H4 (cell line): ENCODE measurements around the gene COL5A1. TPM values are rescaled to one million over a fixed set of nuclear protein-coding genes. Genes with fewer than 3 reads are reported as not detected.

Source experiments
- DNase-seq: peaks from one replicate; pipeline ENCODE4 v3.0.0-alpha.2; 2015; ENCODE audit warnings: low spot score
- total RNA-seq: library from RNA; depleted of rRNA; stranded (reverse); fragments of >200 nt; shearing (Covaris generic); gene quantifications from 2 replicates; pipeline ENCODE4 v1.2.3, GENCODE V29; 2014

The COL5A1 gene
- total RNA-seq, 1 experiment from 2014 or later, result 32.1 TPM

GRCh38 chr9:134741846-134742245, 100.2 kb downstream of the COL5A1 start:
- no peak for DNase-seq

DNA sequence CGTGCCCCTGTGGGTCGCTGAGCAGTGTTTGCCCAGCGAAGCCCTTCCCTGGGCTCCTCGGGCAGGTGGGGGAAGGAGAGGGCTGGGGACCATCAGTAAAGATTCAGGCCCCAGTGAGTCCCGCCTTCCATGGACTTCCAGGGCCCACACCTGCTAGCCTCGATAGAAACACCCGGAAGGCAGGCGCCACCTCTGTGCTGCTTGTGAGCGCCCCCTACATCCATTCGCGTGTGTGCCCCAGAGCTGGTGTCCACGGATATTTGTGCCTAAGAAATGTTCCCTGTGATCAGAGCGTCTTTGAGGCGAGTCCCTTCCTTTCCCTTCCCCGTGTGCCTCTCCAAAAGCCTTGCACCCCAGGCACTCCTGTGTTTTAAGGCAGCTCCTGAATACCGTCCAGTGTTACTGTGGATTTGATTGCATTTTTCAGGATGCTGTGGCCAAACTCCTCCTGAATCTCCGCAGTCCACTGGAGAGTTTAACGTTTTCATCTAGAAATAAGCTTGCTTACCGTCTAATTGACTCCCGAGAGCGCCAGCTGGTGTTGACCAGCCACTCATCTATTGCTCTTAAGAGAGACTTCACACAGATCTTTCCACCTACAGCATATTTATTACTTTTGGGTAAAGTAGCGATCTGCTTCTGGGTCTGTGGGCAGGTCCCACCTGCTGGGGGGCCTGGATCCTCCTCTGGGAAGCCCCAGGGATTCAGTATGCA, 101.4 kb downstream of the COL5A1 start:
- DNase-seq, result no peak

- DNase-seq, result no peak
These were observed 102.2 kb downstream of the COL5A1 start for GRCh38 chr9:134743853-134744252.

DNA sequence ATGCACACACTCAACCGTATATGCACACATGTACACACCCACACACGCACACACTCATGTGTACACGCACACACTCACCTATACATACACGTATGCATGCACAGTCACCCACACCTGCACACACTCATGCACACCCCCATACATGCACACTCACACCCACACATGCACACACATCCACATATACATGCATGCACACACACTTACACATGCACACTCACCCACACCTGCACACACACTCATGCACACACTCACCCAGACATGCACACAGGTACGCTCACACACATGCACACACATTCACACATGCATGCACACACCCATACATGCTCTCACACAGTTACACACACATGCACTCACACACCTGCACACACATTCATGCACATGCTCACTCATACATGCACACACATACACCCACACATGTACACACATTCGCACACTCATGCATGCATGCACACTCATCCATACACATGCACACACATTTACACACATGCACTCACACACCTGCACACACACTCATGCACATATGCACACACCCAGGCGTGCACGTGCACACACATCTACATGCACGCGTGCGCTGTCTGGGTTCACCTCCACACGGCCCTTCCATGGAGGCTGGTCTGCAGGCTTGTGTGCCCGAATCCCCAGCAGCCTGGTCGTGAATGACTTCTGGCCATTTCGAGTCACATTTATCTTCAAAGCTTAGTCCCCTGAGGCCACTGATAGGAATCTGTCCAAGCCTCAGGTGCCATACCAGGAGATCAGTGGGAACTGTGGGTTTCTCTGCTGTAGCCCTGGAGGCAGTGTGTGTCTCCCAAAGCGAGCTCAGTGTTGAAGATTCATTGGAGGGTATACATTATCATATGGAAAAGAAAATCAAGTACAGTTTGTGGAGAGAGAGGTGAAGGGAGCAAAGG, 103.0 kb downstream of the COL5A1 start:
- DNase-seq, result no peak

DNA sequence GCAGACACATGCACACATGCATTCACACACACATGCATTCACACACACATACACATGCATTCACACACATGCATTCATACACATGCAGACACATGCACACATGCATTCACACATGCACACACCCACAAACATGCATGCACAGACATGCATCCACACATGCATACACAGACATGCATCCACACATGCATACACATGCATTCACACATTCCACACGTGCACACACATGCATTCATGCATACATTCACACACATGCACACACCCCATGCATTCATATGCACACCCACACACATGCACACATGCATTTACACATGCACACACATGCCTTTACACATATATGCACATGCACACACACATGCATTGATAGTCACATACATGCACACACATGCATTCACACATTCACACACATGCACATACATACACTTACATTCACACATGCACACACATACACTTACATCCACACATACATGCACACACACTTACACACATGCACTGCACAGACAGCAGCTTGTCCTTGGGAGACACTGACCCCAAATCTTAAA, 106.4 kb downstream of the COL5A1 start:
- DNase-seq, result no peak

GRCh38 chr9:134748591-134748990, 107.0 kb downstream of the COL5A1 start:
- no peak for DNase-seq

DNA sequence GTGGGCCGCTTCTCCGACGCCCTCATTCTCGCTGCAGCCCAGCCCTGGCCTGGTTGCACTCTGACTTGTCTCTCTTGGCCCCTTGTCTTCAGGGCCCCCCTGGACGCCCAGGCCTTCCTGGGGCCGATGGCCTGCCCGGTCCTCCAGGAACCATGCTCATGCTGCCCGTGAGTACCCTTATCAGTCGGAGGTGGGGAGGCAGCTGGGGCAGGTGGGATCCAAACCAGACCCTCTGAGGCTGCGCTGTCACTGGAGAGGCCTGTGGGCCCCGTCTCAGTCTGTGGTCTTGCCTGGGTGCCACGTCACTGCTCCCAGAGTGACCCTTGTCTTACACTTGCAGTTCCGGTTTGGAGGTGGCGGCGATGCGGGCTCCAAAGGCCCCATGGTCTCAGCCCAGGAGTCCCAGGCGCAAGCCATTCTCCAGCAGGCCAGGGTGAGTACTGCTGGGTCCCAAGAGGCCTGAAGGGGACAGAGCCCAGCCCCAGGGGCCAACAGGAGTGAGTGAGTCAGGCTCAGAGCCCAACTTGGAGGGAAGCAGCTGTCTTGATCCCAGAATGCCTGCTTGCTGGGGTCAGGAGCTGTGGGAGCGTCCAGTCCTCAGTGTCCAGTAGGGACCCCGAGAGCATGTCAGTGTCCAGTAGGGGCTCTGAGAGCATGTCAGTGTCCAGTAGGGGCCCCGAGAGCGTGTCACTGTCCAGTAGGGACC, 109.0 kb downstream of the COL5A1 start:
- no peak for DNase-seq

DNA sequence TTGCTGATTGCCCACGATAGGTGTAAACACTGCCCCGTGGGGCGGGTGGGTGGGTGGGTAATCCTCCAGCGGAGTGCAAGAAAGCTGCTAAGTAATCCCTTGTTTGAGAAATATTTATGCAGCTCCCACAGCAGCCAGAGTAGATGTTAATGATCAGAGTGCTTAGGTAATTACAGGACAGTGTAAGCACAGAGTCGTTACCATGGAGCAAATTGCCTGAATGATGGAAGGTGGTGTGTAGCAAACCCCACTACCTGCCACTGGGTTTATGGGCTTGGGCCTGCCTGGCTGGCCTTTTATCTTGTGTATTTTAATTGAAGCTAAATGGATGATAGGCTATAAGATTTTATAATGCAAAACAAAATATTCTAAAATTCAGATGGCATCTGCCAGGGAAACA, 110.0 kb downstream of the COL5A1 start:
- DNase-seq, result no peak

GRCh38 chr9:134752471-134753168, 111.0 kb downstream of the COL5A1 start:
- no peak for DNase-seq

DNA sequence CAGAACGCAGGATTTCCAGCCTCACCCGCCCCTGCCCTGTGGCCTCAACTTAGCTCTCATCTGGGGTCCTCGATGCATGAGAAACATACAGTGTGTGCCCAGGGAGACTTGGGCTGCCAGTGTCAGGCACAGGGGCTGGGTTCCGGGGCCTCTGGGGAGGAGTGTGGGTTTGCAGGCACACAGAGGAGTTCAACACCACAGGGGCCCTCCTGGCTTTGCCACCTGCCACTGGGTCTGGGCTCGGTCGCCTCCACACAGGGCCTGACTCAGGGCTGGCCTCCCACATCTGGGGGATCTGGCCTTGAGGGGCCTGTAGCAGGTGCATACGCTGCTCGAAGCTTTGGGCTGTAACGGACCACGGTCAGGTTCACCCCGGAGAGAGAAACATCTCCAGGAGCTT, 111.6 kb downstream of the COL5A1 start:
- DNase-seq, result no peak

GRCh38 chr9:134755221-134755907, 113.8 kb downstream of the COL5A1 start:
- no peak for DNase-seq

- DNase-seq, result no peak
These were observed 114.5 kb downstream of the COL5A1 start for GRCh38 chr9:134756098-134756497.

DNA sequence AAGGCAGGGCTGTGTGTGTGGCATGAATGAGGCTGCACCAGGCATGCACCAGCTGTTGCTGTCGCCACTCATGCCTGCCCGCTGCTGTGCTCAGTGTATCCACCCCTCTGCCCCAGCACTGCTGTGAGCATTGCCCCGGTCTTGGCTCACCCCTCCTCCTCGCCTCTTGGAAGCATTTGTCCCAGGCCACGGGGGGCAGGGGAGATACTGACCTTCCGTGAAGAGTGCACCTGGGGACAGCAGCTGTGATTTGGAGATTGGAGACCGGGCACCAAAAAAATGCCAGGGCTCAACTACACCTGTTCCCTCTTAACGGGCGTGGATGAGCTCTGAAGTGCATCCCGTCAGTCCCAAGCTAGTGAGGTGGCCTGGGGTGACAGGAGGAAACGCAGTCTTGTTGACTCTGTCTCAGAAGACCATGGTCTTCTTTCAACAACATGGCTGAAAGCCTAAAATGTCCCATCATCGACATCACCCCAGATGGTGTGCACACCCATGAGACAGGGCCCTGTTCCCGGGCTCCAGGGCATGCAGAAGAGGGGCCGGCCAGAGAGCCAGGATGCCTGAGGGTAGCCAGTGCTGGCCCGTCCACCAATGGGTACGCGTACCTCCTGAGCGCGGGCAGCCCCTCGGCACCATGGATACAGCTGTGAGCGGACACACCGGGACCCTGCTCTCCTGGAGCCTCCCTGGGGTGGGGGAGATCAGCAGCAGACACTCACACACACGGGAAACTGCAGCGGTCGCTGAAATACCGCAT, 115.8 kb downstream of the COL5A1 start:
- DNase-seq, result no peak

DNA sequence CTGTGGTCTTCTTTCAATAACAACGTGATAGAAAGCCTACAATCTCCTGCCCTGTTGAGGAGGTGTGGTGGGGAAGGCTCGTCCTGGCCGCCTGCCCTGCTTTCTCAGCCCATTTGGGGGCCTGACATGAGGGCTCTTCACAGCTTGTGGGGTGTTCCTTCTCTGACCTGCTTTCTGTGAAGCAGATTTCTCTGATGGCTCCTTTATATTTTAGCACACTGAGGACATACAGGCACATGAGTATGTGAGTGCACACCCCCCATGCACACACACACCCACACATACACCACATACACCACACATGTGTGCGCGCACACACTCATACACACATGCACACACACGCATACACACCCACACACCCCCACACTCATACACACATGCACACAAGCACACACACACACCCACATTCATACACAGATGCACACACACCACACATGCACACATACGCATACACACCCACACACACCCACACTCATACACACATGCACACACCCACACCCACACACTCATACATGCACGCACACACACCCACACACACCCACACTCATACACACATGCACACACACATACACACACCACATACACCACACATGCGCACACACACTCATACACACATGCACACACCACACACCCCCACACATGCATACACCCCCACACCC, 117.5 kb downstream of the COL5A1 start:
- no peak for DNase-seq

- no peak for DNase-seq
These were observed 118.3 kb downstream of the COL5A1 start for GRCh38 chr9:134759913-134760312.

DNA sequence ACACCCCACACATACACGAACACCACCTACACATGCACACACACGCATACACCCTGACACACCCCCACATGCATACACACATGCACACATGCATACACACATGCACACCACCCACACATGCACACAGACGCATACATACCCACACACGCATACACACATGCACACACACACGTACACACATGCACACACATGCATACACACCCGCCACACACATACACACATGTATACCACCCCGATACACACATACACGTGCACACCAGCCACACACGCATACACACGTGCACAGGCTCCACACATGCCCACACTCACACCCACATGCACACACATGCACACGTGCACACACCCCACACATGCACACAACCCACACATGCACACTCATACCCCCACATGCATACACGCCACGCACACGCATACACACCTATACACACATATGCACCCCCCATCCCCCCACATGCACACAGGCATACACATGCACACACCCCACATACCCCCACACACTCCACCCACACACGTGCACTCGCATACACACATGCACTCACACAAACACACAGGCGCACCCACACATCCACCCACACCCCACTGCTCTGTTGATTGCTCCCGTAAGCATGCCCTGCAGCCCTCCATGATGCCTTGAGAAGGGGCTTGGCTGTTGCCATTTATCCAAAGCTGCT, 119.3 kb downstream of the COL5A1 start:
- no peak for DNase-seq

DNA sequence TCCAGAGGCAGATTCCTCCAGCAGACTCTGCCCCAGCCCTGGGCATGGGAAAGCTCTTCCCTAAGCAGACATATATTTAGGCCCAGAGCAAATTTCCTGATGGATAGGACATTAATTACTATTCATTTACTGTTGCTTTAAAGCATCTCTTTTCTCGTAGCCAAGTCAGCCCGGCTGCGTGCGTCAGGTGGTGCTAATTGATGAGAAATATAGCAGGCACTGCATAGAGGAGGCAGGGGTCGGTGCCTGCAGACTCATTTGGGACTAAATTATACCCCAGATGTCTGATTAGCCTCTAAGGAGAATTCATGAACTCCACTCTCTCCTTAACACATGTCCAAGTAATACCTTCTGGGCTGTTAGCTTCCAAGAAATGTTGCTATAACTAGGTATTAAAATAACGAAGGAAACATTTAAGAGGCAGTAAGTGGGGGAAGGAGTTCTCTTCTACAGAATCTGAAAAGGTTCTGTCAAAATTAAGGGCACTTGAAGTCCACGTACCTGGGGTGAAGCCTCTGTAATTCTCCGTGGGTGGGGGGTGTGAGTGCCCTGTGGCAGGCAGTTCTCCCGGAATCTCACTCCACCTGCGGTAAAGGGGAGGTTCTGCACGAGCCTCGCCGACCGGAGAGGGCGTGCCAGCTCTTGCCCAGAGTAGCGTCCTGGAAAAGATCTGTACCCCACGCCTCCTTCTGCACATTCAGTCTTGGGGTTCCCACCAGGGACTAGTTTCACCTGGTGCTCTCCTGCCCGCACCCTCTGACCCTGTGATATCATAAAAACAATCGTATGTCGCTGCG, 123.1 kb downstream of the COL5A1 start:
- DNase-seq, result no peak

GRCh38 chr9:134765785-134766184, 124.2 kb downstream of the COL5A1 start:
- no peak for DNase-seq
